Neural progenitor cell (in vitro differentiated cells): ENCODE data around the gene PTPRB.

ENCODE experiments used
- EZH2 ChIP-seq: fragments of 200-600 bp; sonication (generic); IDR thresholded peaks from 2 replicates; pipeline ENCODE4 v1.6.1; 2017; ENCODE audit warnings: antibody characterized with exemption, mild to moderate bottlenecking, moderate library complexity
- EZH2phosphoT487 ChIP-seq: fragments of 200-600 bp; sonication (generic); IDR thresholded peaks from 2 replicates; pipeline ENCODE4 v1.6.1; 2017; ENCODE audit warnings: antibody characterized with exemption
- TF ChIP-seq, protein P1 (sequence below): fragments of 200-600 bp; sonication (generic); IDR thresholded peaks from 2 replicates; pipeline ENCODE4 v1.5.1; 2017; ENCODE audit warnings: antibody characterized with exemption, mild to moderate bottlenecking

DNA sequence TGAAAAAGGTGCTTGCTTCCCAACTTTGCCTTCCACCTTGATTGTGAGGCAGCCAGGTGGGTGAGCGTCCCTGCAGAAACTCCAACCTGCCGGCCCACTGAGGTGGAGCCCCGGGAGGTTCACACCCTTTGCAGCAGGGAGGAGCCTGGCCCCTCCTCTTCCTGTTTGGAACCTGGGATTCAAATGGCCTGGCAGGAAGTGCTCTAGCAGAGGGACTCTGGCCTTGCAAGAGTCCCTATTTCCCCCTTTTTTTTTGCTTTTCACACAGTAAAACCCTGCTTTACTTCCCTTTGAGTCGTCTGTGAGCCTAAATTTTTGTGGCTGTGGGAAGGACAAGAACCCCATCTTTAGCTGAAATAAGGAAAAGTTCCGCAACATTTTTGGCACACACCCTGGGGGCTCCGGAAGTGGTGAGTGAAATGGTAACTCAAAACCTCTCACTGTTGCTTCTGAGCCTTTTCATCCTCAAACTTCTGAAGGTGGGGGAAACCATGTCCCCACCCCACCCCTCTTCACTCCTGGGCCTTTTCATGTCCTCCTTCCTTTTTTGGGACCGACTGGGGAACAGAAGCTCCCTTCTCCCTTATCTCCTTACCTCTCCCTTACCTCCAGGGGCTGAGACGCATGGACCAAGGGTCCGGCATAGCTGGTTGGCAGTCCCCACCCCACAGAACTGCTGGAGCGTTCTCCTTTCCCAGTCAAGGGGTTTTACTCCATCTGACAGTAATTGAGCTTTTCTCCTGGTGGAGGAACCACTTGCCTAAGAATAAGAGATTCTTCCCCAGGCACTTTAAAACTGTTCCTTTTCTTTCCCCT lies 169.1 kb downstream of the PTPRB start:
- TF ChIP-seq, protein P1, sequence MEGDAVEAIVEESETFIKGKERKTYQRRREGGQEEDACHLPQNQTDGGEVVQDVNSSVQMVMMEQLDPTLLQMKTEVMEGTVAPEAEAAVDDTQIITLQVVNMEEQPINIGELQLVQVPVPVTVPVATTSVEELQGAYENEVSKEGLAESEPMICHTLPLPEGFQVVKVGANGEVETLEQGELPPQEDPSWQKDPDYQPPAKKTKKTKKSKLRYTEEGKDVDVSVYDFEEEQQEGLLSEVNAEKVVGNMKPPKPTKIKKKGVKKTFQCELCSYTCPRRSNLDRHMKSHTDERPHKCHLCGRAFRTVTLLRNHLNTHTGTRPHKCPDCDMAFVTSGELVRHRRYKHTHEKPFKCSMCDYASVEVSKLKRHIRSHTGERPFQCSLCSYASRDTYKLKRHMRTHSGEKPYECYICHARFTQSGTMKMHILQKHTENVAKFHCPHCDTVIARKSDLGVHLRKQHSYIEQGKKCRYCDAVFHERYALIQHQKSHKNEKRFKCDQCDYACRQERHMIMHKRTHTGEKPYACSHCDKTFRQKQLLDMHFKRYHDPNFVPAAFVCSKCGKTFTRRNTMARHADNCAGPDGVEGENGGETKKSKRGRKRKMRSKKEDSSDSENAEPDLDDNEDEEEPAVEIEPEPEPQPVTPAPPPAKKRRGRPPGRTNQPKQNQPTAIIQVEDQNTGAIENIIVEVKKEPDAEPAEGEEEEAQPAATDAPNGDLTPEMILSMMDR, result no peak
- no peak for TF ChIP-seq EZH2
- no peak for TF ChIP-seq EZH2phosphoT487
